Measurements from ENCODE around the gene TUSC2.
A peak's percentile ranks its signal among the peaks of the same experiment; 100 is the strongest.

GRCh38 chr3:50342813-50343633 is 15.0 kb upstream of the TUSC2 start:
- TF ChIP-seq ZNF12 (CRISPR knock-in tag; IDR thresholded peaks at IDR 0.05) (no peak), TCF7L2 (IDR thresholded peaks at IDR 0.05; ENCODE audit: low read depth, low read length) (no peak), POLR2AphosphoS5 (IDR thresholded peaks at IDR 0.05; ENCODE audit: control insufficient read depth, insufficient read depth, low read depth, low read length) (no peak), HMGXB4 (CRISPR knock-in tag; IDR thresholded peaks at IDR 0.05) (no peak), ELF4 (CRISPR knock-in tag; IDR thresholded peaks at IDR 0.05) (no peak), CTCF (IDR thresholded peaks at IDR 0.05 in 2 of 3, conservative IDR thresholded peaks at IDR 0.05 in 1 of 3; ENCODE audit: insufficient read depth in 2 of 3, low read depth in 1 of 3, low read length in 3 of 3) (peak; percentile 26 to 34 (median 32); a peak in 5 of 6 replicates)
